Brain microvascular endothelial cell (primary cell): ENCODE measurements around the gene IRGC.

Experiments
- DNase-seq: peaks from one replicate; pipeline ENCODE4 v3.0.0-alpha.2; 2020
- H3K27ac ChIP-seq: fragments of 250-450 bp; sonication (Bioruptor Pico); 2 replicates; pipeline ENCODE4 v1.5.1; 2020; ENCODE audit warnings: mild to moderate bottlenecking, moderate library complexity
- H3K27me3 ChIP-seq: fragments of 250-450 bp; sonication (Bioruptor Pico); replicated peaks from 2 replicates; pipeline ENCODE4 v1.5.1; 2020; ENCODE audit warnings: mild to moderate bottlenecking
- H3K36me3 ChIP-seq: fragments of 250-450 bp; sonication (Bioruptor Pico); replicated peaks from 2 replicates; pipeline ENCODE4 v1.5.1; 2020; ENCODE audit warnings: mild to moderate bottlenecking
- H3K4me3 ChIP-seq: 2 replicates; pipeline ENCODE4 v1.5.1; 2011; ENCODE audit warnings: low read depth, mild to moderate bottlenecking, control low read depth, low read length, moderate library complexity
- in situ Hi-C: cut with HindIII; loops from 2 replicates; pipeline ENCODE4 v1.10.0; 2017; ENCODE audit warnings: low sequenced_read_pairs, low pct_ligation_motif_present
- TF ChIP-seq, protein P1 (sequence below): IDR thresholded peaks from 2 replicates; pipeline ENCODE4 v1.5.1; 2011; ENCODE audit warnings: low read depth, mild to moderate bottlenecking, moderate library complexity, low read length, control low read depth, inconsistent platforms; ENCODE audit errors: missing control alignments

IRGC gene

DNA sequence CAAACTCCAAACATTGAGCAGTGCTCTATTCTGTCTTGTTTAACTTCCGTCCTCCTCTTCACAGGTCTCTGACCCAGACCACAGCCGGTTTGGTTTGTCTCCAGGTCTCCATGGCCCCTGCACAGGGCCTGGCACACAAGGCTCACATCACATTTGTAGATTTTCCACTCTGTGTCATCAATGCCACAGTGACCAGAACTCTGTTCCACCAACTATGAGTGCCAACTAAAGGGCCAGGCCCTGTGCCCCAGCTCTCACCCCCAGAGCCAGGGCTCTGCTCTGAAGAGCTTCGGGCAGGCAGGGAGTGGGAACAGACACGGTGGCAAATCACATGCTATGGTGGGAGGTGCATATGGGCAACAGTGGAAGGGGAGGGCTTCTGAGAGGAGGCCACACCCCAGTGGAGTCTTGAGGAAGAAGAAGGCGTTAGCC, 22.9 kb downstream of the IRGC start:
- no peak overlapping the region for H3K27ac ChIP-seq
- no peak overlapping the region for H3K4me3 ChIP-seq
- no peaks in the 10 kb centered on the region for H3K27me3 ChIP-seq
- peaks cover 66% of the 10 kb centered on the region for H3K36me3 ChIP-seq
- in situ Hi-C loops, result no loop called here
- no peak for DNase-seq
- TF ChIP-seq, protein P1, sequence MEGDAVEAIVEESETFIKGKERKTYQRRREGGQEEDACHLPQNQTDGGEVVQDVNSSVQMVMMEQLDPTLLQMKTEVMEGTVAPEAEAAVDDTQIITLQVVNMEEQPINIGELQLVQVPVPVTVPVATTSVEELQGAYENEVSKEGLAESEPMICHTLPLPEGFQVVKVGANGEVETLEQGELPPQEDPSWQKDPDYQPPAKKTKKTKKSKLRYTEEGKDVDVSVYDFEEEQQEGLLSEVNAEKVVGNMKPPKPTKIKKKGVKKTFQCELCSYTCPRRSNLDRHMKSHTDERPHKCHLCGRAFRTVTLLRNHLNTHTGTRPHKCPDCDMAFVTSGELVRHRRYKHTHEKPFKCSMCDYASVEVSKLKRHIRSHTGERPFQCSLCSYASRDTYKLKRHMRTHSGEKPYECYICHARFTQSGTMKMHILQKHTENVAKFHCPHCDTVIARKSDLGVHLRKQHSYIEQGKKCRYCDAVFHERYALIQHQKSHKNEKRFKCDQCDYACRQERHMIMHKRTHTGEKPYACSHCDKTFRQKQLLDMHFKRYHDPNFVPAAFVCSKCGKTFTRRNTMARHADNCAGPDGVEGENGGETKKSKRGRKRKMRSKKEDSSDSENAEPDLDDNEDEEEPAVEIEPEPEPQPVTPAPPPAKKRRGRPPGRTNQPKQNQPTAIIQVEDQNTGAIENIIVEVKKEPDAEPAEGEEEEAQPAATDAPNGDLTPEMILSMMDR, result no peak

DNA sequence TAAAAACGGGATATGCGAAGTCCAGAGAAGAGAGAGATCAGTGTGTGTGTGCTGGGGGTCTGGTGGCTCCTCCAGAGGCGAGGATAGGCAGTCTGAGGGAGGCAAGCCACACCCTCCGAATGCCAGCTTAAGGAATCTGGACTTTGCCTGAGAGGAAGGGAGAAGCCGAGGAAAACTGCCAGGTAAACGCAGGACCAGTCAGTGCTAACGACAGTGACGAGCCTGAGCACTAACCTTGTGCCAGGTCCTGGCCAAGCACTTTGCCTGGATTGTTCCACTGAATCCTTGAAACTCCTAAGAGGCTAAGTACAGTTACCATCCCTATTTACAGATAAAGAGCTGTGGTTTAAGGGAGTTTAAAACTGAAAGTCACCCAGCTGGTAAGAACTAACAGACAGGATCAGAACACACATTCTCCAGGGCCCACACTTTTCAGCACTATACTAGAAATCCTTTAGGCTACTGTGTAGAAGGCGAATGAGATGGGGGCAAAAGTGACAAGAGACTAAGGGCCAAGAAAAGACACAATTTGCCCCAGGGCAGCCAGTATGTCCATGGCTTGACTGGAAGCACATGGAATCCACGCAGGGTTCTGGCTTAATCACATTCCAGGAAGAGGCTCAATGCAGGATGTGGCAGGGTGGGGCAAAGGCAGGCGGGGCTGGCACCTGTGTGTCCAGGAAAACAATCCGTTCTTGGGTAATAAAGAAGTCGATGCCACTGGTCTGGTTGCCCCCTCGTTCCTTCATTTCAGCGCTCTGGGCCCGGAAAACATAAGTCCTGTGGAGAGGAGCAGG, 23.8 kb downstream of the IRGC start:
- no peak overlapping the region for H3K27ac ChIP-seq
- no peak overlapping the region for H3K4me3 ChIP-seq
- in situ Hi-C loops, result no loop called here
- TF ChIP-seq, protein P1, result no peak
- peaks cover 66% of the 10 kb centered on the region for H3K36me3 ChIP-seq
- DNase-seq, result no peak
- no peaks in the 10 kb centered on the region for H3K27me3 ChIP-seq

DNA sequence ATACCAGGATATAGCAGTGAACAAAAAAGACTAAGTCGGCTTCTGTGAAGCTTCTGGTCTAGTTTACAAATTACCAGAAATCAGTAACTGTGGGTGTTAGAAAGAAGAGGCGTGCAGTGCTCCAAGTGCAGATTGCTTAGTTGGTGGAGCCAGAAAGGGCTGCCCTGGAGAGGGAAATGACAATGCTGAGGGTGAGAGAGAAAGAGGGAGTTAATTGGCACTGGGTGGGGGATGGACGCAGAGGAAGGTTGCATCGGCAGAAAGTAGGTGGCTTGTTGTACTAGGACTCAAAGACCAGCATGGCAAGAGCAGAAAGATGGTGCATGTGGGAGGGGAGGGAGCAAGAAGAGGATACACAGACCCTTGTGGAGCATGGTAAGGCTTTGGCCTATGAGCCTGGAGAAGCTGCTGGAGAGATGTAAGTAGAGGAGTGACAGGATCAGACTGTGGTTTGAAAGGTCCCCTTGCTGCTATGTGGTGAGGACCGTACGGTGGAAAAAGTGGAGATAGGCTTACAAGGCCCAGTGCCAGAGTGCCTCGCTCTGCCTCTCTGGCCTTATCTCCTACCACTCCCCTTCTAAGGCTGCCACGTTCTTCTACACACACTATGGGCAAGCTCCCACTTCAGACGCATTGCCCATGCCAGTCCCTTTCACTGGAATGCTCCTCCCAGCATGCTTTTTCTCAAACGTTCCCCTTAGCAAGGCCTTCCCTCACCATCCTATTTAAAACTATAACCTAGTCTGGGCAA, 25.4 kb downstream of the IRGC start:
- TF ChIP-seq, protein P1, result no peak
- Histone ChIP-seq H3K36me3 (peaks cover 78% of the 10 kb centered on the region), H3K4me3 (no peak overlapping the region), H3K27me3 (no peaks in the 10 kb centered on the region), H3K27ac (no peak overlapping the region)
- in situ Hi-C loops, result no loop called here
- no peak for DNase-seq

DNA sequence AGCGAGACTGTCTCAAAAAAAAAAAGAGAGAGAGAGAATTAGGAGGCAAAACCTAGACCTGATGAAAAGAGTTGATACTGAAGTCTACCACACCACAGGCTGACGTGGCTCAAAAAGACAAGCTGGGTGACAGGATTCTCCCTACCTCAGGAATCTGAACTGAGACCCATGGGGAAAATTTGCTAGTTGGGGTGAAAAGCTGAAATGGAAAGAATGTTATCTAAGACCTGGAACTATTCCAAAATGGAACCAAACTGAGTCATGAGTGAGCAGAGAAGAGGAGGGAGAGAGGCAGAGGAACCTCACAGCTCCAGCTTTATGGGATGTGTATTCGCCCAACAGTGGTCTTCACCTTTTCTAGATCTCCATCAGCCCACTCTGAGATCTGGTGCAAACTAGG, 27.2 kb downstream of the IRGC start:
- peaks cover 72% of the 10 kb centered on the region for H3K36me3 ChIP-seq
- in situ Hi-C loops, result no loop called here

DNA sequence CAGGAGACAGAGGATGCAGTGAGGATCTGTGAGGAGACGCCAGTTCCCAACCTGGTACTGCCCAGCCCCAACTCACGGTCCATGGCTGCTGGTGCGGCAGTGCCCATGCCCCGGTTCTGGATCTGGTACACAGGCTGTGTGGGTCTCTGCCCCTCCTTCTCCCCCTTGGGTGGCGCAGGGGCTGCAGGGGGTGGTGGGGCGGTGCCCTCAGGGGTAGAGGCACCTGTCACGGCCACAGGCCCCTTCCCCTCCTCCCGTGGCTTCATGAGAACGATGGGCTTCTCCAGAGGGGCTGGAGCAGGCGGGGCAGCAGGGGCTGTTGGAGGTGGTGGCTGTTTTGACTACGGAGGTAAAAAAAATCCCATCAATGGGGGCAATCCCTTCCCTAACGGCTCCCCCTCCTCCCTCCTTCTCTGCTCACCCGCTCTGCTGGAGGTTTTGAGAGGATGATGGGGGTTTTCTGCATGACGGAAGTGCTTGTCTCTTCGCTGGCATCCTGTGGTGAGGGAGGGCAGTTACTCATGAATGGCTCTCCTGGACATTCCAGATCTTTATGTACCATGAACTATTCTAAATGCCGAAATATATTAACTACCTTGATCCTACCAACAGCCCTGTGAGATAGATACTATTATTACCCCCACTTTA, 31.8 kb downstream of the IRGC start:
- Histone ChIP-seq H3K36me3 (peaks cover 65% of the 10 kb centered on the region), H3K4me3 (no peak overlapping the region), H3K27me3 (no peaks in the 10 kb centered on the region), H3K27ac (no peak overlapping the region)
- in situ Hi-C loops, result no loop called here
- TF ChIP-seq, protein P1, result no peak
- DNase-seq, result no peak

More for the DNA sequence above, 27.2 kb downstream of the IRGC start:
- TF ChIP-seq, protein P1, result no peak
- no peaks in the 10 kb centered on the region for H3K27me3 ChIP-seq
- DNase-seq, result peak; percentile 78
- no peak overlapping the region for H3K4me3 ChIP-seq
- peak overlapping the region; percentile 33 for H3K27ac ChIP-seq
